PC-9 (cell line): ENCODE measurements around the gene SYNM. TPM values are rescaled to one million over a fixed set of nuclear protein-coding genes. Genes with fewer than 3 reads are reported as not detected.

Source experiments
- BruUV-seq: library from RNA; stranded (reverse); fragments of 400-500 nt; replicated peaks from 2 replicates; lab custom pipeline; 2021; lab: Mats Ljungman, UMichigan
- CTCF ChIA-PET: fragments of 300-600 bp; sonication (Branson Sonifier 250); formaldehyde crosslinking; loops from one replicate; lab custom pipeline; 2022; ENCODE audit warnings: antibody characterized with exemption; lab: Charles Lee
- POLR2A ChIA-PET: fragments of 300-600 bp; sonication (Branson Sonifier 250); formaldehyde crosslinking; loops from one replicate; lab custom pipeline; 2022; ENCODE audit warnings: antibody characterized with exemption; ENCODE audit not compliant: unreplicated experiment; lab: Charles Lee
- DNase-seq, 2 experiments: peaks; one replicate each; pipeline versions ENCODE4 v3.0.0 to v3.0.0-alpha.2; 2015 to 2022; ENCODE audit warnings: mixed read lengths in 1 of 2
- H2AFZ ChIP-seq: fragments of 200-600 bp; sonication (generic); 2 replicates; pipeline ENCODE4 v1.8.1; 2017; ENCODE audit warnings: antibody characterized with exemption
- H3F3A ChIP-seq: fragments of 200-600 bp; sonication (generic); 2 replicates; pipeline ENCODE4 v1.8.1; 2017; ENCODE audit warnings: antibody characterized with exemption, mild to moderate bottlenecking, low read depth; ENCODE audit not compliant: insufficient read depth
- H3K27ac ChIP-seq: fragments of 200-600 bp; sonication (generic); 2 replicates; pipeline ENCODE4 v1.6.1; 2016; ENCODE audit warnings: mixed run types
- H3K27me3 ChIP-seq: fragments of 200-600 bp; sonication (generic); 2 replicates; pipeline ENCODE4 v1.6.1; 2016; ENCODE audit warnings: low read depth, mixed run types; ENCODE audit not compliant: insufficient read depth
- H3K36me3 ChIP-seq: fragments of 200-600 bp; sonication (generic); 2 replicates; pipeline ENCODE4 v1.6.1; 2016; ENCODE audit warnings: low read depth, mixed run types
- H3K4me1 ChIP-seq: fragments of 200-600 bp; sonication (generic); replicated peaks from 2 replicates; pipeline ENCODE4 v1.6.1; 2016; ENCODE audit warnings: mixed run types; ENCODE audit not compliant: insufficient read depth
- H3K4me2 ChIP-seq: fragments of 200-600 bp; sonication (generic); 2 replicates; pipeline ENCODE4 v1.6.1; 2017; ENCODE audit warnings: mixed run types
- H3K4me3 ChIP-seq: fragments of 200-600 bp; sonication (generic); 2 replicates; pipeline ENCODE4 v1.6.1; 2016; ENCODE audit warnings: mixed run types
- H3K79me2 ChIP-seq: fragments of 200-600 bp; sonication (generic); 2 replicates; pipeline ENCODE4 v1.6.1; 2017; ENCODE audit warnings: low read depth, mixed run types
- H3K9me2 ChIP-seq: fragments of 200-600 bp; sonication (generic); 2 replicates; pipeline ENCODE4 v1.8.1; 2017; ENCODE audit warnings: mild to moderate bottlenecking; ENCODE audit not compliant: insufficient read depth
- H3K9me3 ChIP-seq: fragments of 200-600 bp; sonication (generic); 2 replicates; pipeline ENCODE4 v1.8.1; 2016; ENCODE audit warnings: low read depth; ENCODE audit not compliant: insufficient read depth
- H4K20me1 ChIP-seq: fragments of 200-600 bp; sonication (generic); 2 replicates; pipeline ENCODE4 v1.8.1; 2017; ENCODE audit not compliant: insufficient read depth
- EZH2 ChIP-seq: fragments of 200-600 bp; sonication (generic); IDR thresholded peaks from 2 replicates; pipeline ENCODE4 v1.8.0; 2017; ENCODE audit warnings: antibody characterized with exemption, low read depth
- intact Hi-C: fragments of 100-400 bp; cut with micrococcal nuclease; formaldehyde crosslinking; loops from one replicate; pipeline ENCODE4 v1.10.0; 2022; ENCODE audit not compliant: unreplicated experiment
- total RNA-seq: library from RNA; stranded (reverse); gene quantifications from 2 replicates; pipeline ENCODE4 v1.2.3, GENCODE V29; 2021
- TF ChIP-seq, protein P1 (sequence below): fragments of 200-600 bp; sonication (generic); conservative IDR thresholded peaks from 2 replicates; pipeline ENCODE4 v1.6.1; 2017; ENCODE audit warnings: mixed run types, antibody characterized with exemption, mild to moderate bottlenecking, moderate library complexity

Gene SYNM
- total RNA-seq, 1 experiment from 2014 or later, result 2.4 TPM

DNA sequence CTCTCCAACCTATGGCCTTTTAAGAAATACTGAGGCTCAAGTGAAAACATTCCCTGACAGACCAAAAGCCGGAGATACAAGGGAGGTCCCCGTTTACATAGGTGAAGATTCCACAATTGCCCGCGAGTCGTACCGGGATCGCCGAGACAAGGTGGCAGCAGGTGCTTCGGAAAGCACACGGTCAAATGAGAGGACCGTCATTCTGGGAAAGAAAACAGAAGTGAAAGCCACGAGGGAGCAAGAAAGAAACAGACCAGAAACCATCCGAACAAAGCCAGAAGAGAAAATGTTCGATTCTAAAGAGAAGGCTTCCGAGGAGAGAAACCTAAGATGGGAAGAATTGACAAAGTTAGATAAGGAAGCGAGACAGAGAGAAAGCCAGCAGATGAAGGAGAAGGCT, 24.8 kb downstream of the SYNM start:
- BruUV-seq, result no TSS peak
- ChIA-PET POLR2A (interaction anchor here (0.6 kb wide), 1 partner anchor 224 kb away, joined by 3 read pairs; no protein-coding TSS in a partner anchor), CTCF (no interaction called here)
- H3K9me2 ChIP-seq, result no peaks in the 10 kb centered on the region
- H3K4me1 ChIP-seq, result peaks cover 17% of the 10 kb centered on the region
- no peak for DNase-seq
- no peak overlapping the region for H3K4me2 ChIP-seq
- no peaks in the 10 kb centered on the region for H3K79me2 ChIP-seq
- H3K27ac ChIP-seq, result no peak overlapping the region
- no peaks in the 10 kb centered on the region for H3K36me3 ChIP-seq
- no peak overlapping the region for H2AFZ ChIP-seq
- H3F3A ChIP-seq, result peaks cover 6% of the 10 kb centered on the region; the same call in 1 of the 2 replicates
- H4K20me1 ChIP-seq, result no peaks in the 10 kb centered on the region
- intact Hi-C loops, result no loop called here
- H3K4me3 ChIP-seq, result no peak overlapping the region
- no peaks in the 10 kb centered on the region for H3K27me3 ChIP-seq
- H3K9me3 ChIP-seq, result no peaks in the 10 kb centered on the region
- TF ChIP-seq EZH2, result no peak
- TF ChIP-seq, protein P1, sequence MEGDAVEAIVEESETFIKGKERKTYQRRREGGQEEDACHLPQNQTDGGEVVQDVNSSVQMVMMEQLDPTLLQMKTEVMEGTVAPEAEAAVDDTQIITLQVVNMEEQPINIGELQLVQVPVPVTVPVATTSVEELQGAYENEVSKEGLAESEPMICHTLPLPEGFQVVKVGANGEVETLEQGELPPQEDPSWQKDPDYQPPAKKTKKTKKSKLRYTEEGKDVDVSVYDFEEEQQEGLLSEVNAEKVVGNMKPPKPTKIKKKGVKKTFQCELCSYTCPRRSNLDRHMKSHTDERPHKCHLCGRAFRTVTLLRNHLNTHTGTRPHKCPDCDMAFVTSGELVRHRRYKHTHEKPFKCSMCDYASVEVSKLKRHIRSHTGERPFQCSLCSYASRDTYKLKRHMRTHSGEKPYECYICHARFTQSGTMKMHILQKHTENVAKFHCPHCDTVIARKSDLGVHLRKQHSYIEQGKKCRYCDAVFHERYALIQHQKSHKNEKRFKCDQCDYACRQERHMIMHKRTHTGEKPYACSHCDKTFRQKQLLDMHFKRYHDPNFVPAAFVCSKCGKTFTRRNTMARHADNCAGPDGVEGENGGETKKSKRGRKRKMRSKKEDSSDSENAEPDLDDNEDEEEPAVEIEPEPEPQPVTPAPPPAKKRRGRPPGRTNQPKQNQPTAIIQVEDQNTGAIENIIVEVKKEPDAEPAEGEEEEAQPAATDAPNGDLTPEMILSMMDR, result no peak

DNA sequence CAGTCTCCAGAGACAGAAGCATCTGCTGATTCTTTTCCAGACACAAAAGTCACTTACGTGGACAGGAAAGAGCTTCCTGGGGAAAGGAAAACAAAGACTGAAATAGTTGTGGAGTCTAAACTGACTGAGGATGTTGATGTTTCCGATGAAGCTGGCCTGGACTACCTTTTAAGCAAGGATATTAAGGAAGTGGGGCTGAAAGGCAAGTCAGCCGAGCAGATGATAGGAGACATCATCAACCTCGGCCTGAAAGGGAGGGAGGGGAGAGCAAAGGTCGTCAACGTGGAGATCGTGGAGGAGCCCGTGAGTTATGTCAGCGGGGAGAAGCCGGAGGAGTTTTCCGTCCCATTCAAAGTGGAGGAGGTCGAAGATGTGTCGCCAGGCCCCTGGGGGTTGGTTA, 25.4 kb downstream of the SYNM start:
- Histone ChIP-seq H3K79me2 (no peaks in the 10 kb centered on the region), H3K36me3 (no peaks in the 10 kb centered on the region), H3K27ac (no peak overlapping the region), H3K4me1 (peaks cover 15% of the 10 kb centered on the region), H3K9me3 (no peaks in the 10 kb centered on the region), H3K4me3 (no peak overlapping the region), H3K27me3 (no peaks in the 10 kb centered on the region), H2AFZ (no peak overlapping the region), H3K9me2 (no peaks in the 10 kb centered on the region), H3K4me2 (no peak overlapping the region), H4K20me1 (no peaks in the 10 kb centered on the region), H3F3A (peaks cover 6% of the 10 kb centered on the region; the same call in 1 of the 2 replicates)
- ChIA-PET POLR2A (no interaction called here), CTCF (no interaction called here)
- intact Hi-C loops, result no loop called here
- TF ChIP-seq EZH2, result no peak
- TF ChIP-seq, protein P1, result no peak
- BruUV-seq, result no TSS peak
- DNase-seq, result no peak

DNA sequence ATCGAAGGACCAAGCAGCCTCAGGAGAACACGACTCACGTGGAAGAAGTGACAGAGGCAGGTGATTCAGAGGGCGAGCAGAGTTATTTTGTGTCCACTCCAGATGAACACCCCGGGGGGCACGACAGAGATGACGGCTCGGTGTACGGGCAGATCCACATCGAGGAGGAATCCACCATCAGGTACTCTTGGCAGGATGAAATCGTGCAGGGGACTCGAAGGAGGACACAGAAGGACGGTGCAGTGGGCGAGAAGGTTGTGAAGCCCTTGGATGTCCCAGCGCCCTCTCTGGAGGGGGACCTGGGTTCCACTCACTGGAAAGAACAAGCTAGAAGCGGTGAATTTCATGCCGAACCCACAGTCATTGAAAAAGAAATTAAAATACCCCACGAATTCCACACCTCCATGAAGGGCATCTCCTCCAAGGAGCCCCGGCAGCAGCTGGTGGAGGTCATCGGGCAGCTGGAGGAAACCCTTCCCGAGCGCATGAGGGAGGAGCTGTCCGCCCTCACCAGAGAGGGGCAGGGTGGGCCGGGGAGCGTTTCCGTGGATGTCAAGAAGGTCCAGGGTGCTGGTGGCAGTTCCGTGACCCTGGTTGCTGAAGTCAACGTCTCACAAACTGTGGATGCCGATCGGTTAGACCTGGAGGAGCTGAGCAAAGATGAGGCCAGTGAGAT, 26.0 kb downstream of the SYNM start:
- ChIA-PET CTCF (interaction anchor here (0.6 kb wide), 1 partner anchor 26 kb away, joined by 9 read pairs; no protein-coding TSS in a partner anchor), POLR2A (no interaction called here)
- no peak overlapping the region for H3K4me2 ChIP-seq
- H3K27ac ChIP-seq, result no peak overlapping the region
- H3K79me2 ChIP-seq, result no peaks in the 10 kb centered on the region
- H3K9me3 ChIP-seq, result no peaks in the 10 kb centered on the region
- H4K20me1 ChIP-seq, result no peaks in the 10 kb centered on the region
- H3F3A ChIP-seq, result peaks cover 6% of the 10 kb centered on the region; the same call in 1 of the 2 replicates
- no peak for TF ChIP-seq EZH2
- TF ChIP-seq, protein P1, result no peak
- no peaks in the 10 kb centered on the region for H3K9me2 ChIP-seq
- no peak overlapping the region for H3K4me3 ChIP-seq
- H3K27me3 ChIP-seq, result no peaks in the 10 kb centered on the region
- H3K4me1 ChIP-seq, result peaks cover 15% of the 10 kb centered on the region
- H2AFZ ChIP-seq, result no peak overlapping the region
- intact Hi-C loops, result no loop called here
- DNase-seq, result no peak
- BruUV-seq, result no TSS peak
- H3K36me3 ChIP-seq, result no peaks in the 10 kb centered on the region
